Stimulated activated CD4-positive, alpha-beta T cell treated with anti-CD3 and anti-CD28 coated beads, TNF-alpha, amount 100 ng/mL, for 48 hours (primary cell): Measurements from ENCODE around the gene ARID1B.
"Not testable (repeated sequence)": the region's sequence is repeated elsewhere in the genome, so short reads cannot be mapped to it uniquely, and the experiment has no call there.

ENCODE experiments used
- DNase-seq, 3 donors: peaks; one replicate each; pipeline ENCODE4 v3.0.0-alpha.2; 2020; ENCODE audit warnings: low read depth in 3 of 3

ARID1B gene

DNA sequence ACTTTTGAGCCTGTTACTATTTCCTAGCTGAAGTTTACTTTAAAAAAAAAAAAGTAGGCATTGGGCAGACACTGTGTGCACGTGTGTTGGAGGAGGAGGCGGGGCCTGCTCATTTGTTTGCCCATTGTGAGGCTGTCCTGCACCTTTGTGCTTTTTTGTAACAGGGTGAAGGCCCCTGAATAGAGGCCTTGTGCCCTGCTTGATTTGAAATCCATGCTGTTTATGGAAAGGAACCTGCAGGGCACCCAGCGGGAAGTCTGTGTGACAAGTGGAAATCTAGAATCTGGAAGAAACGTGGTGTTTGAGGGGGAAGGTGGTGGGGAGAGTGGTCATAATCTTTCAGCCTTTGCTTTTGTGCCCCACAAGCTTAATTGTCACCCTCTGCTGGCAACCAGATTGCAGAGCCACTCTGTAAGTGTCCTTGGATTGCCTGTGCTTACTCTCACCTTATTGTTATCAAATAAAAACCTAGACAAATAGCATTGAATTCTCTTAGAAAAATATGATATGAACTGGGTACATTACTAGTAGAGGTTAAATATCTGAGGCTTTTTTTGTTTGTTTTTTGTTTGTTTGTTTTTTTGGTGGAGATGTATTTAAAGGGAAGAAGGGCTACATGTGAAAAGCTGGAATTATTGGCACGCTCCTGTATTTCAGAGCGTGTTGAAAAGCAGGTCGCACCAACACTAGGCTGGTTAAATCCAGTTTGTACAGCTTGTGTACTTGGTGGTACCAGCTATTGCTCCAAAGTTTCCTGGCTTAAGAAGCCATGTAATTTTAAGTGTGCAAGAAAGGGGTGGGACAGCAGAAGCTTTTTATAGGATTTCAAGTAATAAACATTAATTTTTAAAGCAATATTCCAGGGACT, 156.3 kb downstream of the ARID1B start:
- DNase-seq = no peak

DNA sequence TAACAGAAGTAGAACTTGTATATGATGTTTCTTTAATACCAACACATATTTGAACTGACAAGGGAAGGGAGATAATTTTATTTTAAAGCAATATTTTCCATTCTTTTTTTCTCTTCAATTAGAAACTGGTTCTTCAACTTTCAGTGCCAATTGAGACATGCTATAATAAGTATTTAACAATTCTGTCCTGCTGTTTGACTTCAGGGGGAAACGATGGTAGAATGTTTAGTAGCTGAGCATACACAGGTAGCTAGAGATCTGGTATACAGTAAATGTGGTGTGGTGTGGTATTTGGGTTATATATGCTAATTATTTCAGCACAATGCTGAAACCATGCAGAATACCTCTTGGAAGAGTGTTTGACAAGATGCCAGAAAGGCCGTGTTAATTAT, 156.9 kb downstream of the ARID1B start:
- DNase-seq = no peak

DNA sequence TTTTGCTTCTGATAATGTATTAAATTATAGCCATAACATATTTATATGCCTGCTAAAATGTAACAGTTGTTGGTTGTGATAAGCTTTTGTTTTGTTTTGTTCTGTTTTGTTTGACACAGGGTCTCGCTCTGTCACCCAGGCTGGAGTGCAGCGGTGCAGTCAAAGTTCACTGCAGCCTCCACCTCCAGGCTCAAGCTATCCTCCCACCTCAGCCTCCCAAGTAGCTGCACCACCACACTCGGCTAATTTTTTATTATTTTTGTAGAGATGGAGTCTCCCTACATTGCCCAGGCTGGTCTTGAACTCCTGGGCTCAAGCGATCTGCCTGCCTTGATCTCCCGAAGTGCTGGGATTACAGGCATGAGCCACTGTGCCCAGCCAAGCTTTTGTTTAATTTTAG, 157.8 kb downstream of the ARID1B start:
- no peak for DNase-seq

DNA sequence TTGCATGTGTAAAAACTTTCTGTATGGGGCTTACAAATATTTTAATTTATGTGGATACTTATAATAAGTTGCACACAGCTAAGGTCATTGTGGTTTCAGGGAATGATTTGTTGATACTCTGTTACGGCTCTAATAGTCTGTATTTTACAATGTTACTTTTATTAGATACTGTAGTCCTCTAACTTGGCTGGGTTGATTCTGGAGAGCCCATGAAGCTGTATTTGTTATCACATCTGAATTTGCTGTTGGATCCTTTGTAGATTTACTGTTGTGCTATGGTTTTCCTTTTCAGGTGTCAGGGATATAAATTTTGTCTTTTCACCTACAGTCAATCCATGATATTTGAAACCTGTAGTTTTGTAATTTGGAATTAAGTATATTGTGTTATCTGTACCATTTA, 161.0 kb downstream of the ARID1B start:
- no peak for DNase-seq

DNA sequence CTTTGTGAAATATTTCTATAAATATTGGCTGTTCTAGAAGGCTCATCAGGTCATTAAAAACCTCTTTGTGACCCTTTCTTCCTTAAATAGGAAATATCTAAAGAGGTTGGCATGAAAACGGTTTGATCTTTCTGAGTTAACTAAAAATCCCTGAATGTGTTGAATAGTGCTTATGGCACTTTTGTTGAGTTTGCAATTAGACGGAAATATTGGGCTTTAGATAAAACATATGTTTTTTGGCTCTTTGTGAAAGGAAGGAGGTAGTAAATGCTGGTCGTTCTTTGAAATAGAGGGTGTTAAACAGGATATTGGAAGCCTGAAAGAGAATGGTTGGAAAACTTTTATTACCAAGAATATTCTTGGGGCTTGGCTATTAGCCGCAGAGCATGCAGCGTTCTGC, 163.0 kb downstream of the ARID1B start:
- no peak for DNase-seq

DNA sequence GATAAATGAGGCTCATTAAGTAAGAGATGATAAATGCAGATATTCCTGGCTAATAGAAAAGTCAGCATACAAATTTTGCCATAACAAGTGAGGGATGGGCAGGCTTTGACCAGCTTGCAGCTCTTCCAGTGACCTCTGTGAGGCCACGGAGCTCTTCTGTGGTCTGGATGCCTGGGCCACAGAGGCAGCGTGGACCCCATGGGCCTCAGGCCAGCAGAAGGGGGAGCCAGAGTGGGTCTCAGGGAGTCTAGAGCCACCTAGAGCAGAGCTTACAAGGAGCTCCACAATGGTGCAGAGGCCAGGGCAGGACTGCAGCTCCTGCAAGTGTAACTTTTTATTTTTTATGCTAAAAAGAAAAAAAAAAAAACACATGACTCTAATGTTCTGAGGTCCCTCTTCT, 165.1 kb downstream of the ARID1B start:
- no peak for DNase-seq

DNA sequence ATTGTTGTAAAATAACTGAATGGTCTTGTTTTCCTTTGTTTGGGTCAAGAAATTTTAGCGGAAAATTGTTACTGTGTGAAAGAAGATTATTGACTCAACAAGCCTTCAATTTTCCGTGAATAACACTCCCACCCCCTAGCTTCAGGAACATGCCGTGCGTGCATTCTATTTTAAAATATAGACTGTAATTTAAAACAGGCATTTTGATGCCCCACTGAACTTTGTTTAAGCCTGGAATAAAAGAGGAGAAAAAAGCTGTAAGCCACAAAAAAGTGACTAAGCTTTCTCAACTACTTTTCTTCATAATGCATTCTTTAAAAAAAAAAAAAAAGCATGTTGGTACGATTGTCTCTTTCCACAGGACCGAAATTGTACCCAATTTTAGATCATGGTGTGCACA, 166.0 kb downstream of the ARID1B start:
- DNase-seq = no peak

DNA sequence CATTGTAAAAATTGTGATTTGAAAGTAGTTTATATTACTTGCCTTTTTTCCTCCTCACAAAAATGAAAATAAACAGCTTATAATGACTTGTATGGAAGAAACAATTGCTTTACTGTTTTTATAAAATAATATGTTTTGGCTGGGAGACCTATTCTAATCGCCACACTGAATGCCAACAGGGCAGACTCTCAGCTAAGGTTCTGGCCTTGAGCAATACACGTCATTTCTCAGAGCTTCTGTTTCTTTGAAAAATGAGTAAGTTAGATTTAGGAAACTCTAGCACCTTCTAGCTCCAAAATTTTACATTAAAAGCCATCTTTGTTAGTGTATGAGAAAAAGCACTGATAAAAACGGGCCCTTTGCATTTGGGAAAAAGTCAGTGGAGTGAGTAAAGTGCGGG, 166.6 kb downstream of the ARID1B start:
- no peak for DNase-seq

DNA sequence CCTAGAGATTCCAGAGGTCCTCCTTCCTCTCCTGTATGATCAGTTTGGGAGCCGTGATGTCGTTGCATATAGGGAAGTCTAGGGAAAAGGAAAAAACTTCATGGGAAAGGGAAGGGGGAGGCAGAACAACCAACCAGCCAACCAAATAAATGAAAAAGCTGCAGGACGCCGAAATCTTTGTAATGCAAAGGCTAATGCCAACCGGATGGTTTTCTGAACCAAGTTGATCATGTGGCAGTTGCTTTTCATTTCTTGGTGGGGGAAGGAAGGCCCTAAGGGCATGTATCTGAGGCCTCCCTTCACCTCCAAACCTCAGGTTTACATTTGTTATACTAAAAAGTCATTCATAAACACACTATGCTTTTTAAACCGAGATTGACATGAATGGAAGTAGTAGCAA, 167.2 kb downstream of the ARID1B start:
- DNase-seq = no peak

DNA sequence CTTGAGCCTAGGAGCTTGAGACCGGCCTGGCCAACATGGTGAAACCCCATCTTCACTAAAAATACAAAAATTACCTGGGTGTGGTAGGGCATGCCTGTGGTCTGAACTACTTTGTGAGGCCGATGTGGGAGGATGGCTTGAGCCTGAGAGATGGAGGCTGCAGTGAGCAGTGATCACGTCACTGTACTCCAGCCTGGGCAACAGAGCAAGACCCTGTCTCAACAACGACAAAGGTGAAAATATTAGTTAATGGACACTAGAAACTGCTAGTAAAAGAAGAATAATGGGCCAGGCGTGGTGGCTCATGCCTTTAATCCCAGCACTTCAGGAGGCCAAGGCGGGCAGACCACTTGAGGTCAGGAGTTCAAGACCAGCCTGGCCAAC, 168.6 kb downstream of the ARID1B start:
- DNase-seq = not testable (repeated sequence)

DNA sequence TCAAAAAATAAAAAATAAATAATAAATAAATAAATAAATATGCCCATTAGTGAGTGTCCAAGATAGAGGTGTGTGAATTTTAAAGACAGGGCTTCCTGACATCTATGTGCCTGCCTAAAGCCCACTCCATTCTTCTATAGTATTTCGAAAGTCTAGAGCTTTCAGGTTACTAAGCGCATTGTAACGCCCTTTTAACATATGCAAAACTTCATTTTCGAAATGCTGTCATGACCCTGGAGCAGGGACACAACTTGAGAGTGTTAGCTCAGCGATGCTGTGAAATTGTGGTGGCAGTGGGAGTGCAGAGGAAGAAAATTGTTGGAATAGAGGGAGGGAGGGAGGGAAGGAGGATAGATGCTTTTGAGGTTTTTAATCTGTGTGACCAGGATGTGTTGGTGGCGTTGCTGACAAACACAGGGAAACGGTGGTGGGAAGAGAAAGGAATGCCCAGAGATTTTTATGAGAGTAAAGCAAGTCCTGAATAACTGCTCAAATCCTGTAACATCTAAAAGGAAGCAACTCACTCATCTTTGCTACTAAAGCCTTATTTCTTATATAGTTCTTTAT, 169.3 kb downstream of the ARID1B start:
- DNase-seq = no peak

DNA sequence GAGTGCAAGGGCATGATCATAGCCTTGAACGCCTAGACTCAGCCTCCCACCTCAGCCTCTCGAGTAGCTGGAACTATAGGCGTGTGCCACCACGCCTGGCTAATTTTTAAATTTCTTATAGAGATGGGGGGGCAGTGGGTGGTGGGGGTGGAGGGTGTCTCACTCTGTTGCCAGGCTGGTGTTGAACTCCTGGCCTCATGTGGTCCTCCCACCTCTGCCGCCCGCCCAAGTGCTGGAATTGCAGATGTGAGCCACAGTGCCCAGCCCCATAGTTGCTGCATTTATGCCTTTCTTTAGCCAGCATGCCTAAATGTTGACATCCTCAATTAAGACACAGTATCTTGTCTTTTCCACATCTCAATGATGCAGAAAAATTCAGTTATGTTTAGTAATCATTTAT, 171.1 kb downstream of the ARID1B start:
- no peak for DNase-seq

DNA sequence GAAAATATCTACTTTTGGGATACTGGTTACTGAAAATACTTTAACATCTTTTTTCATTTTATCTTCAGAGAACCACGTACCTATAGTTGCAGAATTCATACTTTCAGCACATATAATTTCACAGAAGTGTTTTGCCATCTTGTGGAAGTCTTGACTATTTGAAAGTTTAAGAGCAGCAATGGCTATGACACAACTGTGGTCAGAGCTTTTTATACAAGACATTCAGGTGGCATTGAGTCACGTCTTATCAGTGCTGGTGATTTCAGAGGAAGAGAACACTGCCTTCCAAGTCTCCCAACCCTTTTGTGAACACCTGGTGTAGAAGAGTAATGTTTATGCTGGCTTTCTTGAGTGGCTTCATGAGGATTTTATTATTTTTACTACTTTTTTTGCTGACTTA, 171.6 kb downstream of the ARID1B start:
- no peak for DNase-seq

DNA sequence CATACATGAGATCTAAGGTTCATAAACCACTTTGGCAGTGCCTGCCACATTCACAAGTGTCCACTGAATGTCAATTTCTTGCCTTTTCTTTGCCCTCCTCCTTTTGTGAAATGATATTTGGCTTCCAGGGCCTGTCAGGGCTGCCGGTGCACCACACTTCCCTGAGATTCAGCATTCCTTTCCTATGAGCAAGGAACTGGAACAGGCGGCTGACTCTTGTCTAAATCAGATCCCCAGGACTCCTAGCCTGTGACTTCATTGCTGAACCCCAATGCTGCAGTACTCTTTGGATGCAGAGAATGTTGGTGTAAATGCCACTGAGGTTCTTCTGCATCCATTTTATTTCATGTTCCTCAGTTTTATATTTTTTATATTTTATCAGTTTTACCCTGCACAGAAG, 172.2 kb downstream of the ARID1B start:
- DNase-seq = no peak

DNA sequence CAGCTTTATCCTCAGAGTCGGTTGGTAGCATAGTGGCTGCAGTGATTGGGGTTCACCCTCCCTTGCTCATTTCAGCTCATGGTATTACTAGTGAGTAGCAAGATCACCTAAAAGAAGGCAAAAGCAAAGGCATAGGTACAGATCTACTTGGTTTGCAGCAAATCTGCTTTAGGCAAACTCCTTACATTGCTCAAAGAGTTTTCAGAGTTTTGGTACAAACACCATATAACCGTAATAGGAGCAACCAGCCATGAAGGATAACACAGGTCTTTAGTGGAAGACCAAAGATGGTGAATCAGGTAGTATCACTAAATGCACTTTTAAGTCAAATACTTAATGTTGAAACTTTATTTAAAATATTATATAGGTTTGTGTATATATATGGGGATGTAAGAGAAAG, 172.9 kb downstream of the ARID1B start:
- no peak for DNase-seq

DNA sequence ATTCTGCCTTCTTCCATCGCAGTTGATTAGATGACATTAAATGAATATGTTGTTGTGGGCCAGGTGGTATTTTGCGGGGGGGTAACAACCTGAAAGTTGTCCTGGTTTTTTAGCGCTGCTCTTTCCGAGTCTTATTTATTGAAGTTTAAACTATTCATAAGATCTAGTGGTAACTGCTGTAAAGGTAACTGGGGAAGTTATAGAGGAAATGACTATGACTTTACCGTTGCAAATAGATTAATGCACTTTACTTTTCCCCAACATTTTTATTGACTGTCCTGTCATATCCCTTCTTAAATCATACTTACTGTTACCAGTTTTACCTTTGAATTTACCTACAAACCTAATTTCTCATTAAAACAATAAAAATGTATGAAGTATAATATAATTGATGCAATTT, 173.4 kb downstream of the ARID1B start:
- DNase-seq = no peak

DNA sequence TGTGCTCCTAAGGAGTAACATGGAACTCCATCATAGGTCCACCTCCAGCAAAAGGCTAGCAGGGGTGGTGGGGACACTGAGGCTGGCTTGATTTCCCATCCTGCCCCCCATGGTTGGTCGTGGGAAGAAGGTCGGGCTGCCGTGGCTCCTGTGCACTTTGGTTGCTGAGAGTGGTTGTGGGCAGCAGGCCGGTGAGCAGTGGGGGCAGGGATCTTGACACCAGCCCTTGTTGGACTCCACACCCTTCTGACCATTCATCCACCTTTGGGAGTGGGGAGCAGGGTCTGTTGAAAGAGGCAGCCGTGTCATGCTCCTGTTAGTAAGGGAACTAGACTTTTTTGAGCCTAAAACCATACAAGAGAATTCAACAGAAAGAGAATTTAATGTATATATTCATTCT, 175.2 kb downstream of the ARID1B start:
- no peak for DNase-seq

DNA sequence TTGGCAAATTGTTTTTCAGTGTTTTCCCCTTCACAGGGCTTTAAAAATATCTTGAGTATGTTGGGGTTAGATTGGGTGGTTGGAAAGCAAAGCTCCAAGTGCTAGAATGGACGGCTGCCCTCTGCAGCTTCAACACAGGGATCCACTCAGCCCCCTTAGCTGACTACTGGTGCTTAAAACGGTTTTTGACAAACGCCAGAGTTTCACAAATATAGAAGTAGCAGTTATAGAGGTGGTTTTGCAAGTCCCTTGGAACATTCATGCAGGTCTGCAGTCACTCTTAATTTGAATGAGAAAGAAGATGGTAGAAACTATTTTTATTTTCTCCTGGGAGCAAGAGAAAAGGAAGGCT, 175.9 kb downstream of the ARID1B start:
- no peak for DNase-seq

DNA sequence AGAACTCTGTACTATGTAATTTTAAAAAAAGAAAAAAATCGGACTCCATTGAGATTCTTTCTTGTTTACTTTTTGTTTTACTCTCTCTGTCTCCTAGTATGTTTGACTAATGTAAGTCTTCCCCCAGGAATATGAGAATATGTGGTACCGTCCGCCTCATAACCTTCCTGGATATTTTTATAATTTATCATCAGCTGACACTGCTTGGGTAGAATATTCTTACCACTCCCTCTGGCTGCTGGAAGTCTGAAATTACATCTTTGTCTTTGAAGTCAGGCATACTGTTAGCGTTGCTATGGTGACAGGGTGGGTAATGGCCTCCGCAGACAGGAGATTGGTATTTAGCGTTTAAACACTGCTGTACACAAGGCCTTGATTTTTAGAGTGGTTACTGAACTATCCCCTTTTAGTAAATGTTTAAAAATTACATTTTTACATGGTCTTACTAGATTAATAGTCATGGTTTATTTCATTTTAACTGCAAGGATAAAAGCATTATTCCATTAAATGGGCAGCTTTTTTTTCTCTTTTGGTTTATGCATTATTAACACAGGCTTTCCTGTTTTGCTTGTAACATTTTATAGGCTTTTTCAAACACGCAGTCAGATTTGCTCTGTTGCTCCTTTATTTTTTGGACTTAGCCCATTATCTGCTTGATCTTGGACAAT, 176.4 kb downstream of the ARID1B start:
- no peak for DNase-seq

DNA sequence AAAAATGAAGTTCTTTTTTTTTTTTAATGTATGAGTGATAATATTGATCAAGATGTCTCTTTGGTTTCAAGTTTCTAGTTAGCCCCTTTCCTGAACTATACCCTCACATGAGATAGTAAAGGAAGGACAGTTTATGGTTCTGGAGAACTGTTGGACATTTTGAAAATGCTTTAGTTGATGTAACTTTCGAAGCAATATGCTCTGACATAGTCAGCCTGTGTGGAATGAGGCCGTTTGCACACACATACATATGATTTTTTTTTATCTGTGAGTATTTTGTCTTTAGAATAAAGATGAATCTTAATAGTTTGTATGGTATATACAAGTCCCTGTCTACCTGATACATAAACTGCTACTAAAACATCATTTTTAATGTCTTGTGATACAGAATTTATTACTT, 177.0 kb downstream of the ARID1B start:
- no peak for DNase-seq

DNA sequence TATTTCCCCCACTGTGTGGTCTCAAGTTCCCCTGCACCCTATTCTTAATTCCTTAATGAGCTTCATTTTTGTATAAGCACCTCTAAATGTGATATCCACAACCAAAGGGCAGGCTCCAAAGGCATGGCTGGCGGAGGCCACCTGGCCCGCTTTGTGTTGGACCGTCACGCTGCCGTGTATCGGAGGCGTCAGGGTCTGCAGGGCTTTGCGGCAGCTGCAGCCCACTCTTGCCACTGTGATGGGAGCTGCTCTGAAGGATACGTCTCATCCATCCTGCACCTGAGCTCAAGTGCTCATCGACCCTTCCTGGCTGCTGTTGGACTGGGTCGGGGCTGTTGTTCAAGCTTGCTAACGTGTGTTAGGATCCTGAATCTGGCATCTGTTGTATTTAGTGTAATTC, 177.6 kb downstream of the ARID1B start:
- DNase-seq = no peak

DNA sequence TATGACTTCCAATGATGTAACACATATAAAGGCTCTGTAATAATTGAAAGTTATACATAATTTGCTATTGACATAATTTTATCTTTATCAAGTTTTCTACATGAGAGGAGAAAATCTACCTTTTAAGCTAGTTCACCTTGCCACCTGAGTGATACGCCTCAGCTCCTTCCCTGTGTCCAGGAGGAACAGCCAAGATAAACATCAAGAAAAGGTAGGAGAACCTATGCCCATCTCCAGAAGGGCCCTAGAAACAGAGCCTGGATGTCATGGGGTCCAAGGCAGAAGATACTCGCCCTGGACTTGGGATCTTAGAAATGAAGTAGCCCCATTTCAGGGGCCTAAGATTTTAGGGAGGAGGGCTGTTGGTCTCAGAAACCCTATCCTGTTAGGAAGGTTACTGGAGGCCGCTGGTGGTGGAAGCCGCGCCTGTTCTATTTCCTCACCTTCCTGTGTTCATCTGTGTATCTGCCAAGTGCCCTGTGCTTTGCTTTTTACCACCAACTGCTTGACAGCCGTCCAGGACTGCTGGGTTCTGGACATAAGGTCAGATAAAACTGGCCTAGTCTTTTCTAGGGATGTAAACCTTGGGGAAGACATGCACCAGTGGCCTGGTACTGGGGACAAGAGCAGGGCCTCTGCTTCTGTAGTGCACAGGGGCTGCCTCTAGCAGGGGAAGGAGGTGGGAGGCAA, 178.5 kb downstream of the ARID1B start:
- DNase-seq = no peak

DNA sequence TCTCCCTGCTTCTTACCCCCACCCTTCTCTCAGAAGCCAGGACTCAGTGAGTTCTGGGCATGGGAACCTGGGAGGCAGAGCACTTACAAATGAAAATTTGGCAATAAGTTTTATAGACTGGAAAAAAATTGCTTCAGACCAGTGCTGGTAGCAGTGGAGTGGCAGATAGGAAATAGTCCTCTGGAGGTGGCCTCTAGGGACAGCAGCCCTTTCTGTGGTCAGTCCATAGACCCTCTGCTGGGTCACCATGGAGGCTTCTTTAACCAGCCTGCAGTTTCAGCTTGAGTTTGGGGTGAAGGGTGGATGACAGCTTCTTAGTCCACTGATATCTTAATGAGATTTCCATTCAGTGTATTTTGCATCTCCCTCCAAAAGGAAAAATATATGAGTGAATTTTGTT, 179.1 kb downstream of the ARID1B start:
- no peak for DNase-seq
